ENCODE measurements around the gene PAPSS2. TPM values are rescaled to one million over a fixed set of nuclear protein-coding genes. Genes with fewer than 3 reads are reported as not detected.

Gene PAPSS2
- total RNA-seq, 4 donors from 2014 or later, result 36.7 to 63.9 (median 50.4) TPM

GRCh38 chr10:87759551-87759950, 99.9 kb downstream of the PAPSS2 start:
- no peak for TF ChIP-seq CTCF (IDR thresholded peaks at IDR 0.05; ENCODE audit: low read depth)

- no peak for TF ChIP-seq CTCF (IDR thresholded peaks at IDR 0.05; ENCODE audit: low read depth)
Observed at GRCh38 chr10:87760195-87760905, 100.7 kb downstream of the PAPSS2 start.

- no peak for TF ChIP-seq CTCF (IDR thresholded peaks at IDR 0.05; ENCODE audit: low read depth)
Observed at GRCh38 chr10:87761153-87761552, 101.5 kb downstream of the PAPSS2 start.

DNA sequence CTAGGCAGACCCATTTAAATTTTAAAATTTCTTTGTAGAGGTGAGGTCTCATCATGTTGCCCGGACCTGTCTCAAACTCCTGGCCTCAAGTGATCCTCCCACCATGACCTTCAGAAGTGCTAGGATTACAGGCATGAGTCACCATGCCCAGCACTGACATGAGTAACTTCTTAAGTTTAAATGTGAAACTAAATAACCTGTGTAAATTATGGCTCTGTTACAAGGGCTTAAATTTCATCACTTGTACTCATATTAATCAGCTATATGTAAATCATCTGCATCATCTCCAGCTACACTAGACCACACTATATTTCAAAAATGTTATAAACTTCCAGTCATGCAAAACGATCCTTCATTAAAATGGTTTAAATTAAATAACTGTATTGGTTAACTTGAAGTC, 102.2 kb downstream of the PAPSS2 start:
- TF ChIP-seq CTCF (IDR thresholded peaks at IDR 0.05; ENCODE audit: low read depth), result no peak

GRCh38 chr10:87763086-87763861, 103.6 kb downstream of the PAPSS2 start:
- no peak for TF ChIP-seq CTCF (IDR thresholded peaks at IDR 0.05; ENCODE audit: low read depth)

DNA sequence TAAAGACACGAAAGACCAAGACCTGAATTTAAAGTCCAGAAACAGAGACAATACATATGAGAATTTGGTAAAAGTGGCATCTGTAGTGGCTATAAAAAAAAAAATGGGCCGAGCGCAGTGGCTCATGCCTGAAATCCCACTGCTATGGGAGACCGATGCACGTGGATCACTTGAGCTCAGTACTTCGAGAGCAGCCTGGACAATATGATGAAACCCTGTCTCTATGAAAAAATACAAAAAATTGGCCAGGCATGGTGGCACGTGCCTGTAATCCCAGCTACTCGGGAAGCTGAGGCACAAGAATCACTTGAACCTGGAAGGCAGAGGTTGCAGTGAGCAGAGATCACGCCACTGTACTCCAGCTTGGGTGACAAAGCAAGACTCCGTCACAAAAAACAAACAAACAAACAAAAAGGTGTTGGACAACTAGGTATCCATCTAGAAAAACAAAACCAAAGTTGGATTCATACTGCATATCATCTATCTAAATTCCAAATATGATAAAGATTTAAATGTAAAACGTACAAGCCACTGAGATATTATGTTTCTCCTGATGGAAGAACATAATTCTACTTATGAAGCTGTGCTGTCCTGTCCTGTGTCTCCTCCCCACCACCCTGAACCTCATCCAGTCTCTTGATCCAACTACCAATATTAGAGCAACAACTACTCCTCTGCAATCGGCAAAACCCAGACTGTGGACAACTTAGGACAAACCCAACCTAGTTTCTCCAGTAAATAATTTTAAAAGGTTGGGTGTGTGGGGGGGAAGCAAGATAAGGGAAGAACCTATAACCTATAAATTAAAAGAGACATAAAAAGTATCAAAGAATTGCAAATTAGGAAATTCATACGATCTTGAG, 104.6 kb downstream of the PAPSS2 start:
- no peak for TF ChIP-seq CTCF (IDR thresholded peaks at IDR 0.05; ENCODE audit: low read depth)

Data from subcutaneous adipose tissue (tissue), 4 donors.